B cell (primary cell): ENCODE data around the gene CRHR2. TPM values are rescaled to one million over a fixed set of nuclear protein-coding genes. Genes with fewer than 3 reads are reported as not detected.

Experiments used
- ATAC-seq: fragments of 200-7000 bp; cut with Tn5 transposase; one replicate; pipeline ENCODE4 v1.10.0; 2021; ENCODE audit warnings: low read depth, mild to moderate bottlenecking, moderate number of reproducible peaks, moderate library complexity
- CTCF ChIA-PET: fragments of 350-600 bp; sonication (Branson Sonifier 250); formaldehyde crosslinking; loops from one replicate; lab custom pipeline; 2021; ENCODE audit warnings: antibody characterized with exemption, inconsistent platforms; lab: Charles Lee
- POLR2A ChIA-PET: fragments of 350-600 bp; sonication (Branson Sonifier 250); formaldehyde crosslinking; loops from one replicate; lab custom pipeline; 2021; ENCODE audit warnings: antibody characterized with exemption; lab: Charles Lee
- DNase-seq: peaks from one replicate; pipeline ENCODE4 v3.0.0; 2013
- H2AFZ ChIP-seq: 2 replicates; pipeline ENCODE4 v1.6.1; 2012; ENCODE audit warnings: mild to moderate bottlenecking, low read depth, low read length; ENCODE audit not compliant: insufficient read depth, poor library complexity, severe bottlenecking
- H3K27ac ChIP-seq, 2 donors: 1 replicate in 1 of 2; 2 replicates in 1 of 2; pipeline ENCODE4 v1.5.1; 2012 to 2013; ENCODE audit warnings: low read length in 2 of 2, mild to moderate bottlenecking in 2 of 2, moderate library complexity in 1 of 2
- H3K27me3 ChIP-seq, 4 experiments: fragments of 200-600 bp in 1 of 4; sonication (generic) in 1 of 4; replicated peaks in 1 of 4; 1 replicate in 2 of 4; 2 replicates in 2 of 4; pipeline versions ENCODE4 v1.6.1 to v1.7.0; 2013 to 2016; ENCODE audit warnings: low read length in 3 of 4, mild to moderate bottlenecking in 2 of 4, mixed read lengths in 1 of 4, moderate library complexity in 1 of 4; ENCODE audit not compliant: insufficient read depth in 4 of 4, control insufficient read depth in 3 of 4; ENCODE audit errors: control extremely low read depth in 1 of 4
- H3K36me3 ChIP-seq, 2 experiments: replicated peaks in 1 of 2; 1 replicate in 1 of 2; 2 replicates in 1 of 2; pipeline versions ENCODE4 v1.6.1 to v1.7.1; 2013; ENCODE audit warnings: low read length in 1 of 2; ENCODE audit not compliant: insufficient read depth in 2 of 2, control insufficient read depth in 1 of 2; ENCODE audit errors: control extremely low read depth in 1 of 2, extremely low read depth in 1 of 2
- H3K4me1 ChIP-seq, 2 donors: fragments of 200-600 bp in 1 of 2; sonication (generic) in 1 of 2; 1 replicate in 1 of 2; 2 replicates in 1 of 2; pipeline versions ENCODE4 v1.5.1 to v1.6.1; 2013 to 2017; ENCODE audit warnings: low read length in 2 of 2; ENCODE audit not compliant: control insufficient read depth in 2 of 2, insufficient read depth in 2 of 2
- H3K4me2 ChIP-seq: replicated peaks from 2 replicates; pipeline ENCODE3; 2012; ENCODE audit warnings: mild to moderate bottlenecking, low read depth, low read length; ENCODE audit not compliant: poor library complexity, severe bottlenecking
- H3K4me3 ChIP-seq, 5 experiments: fragments of 200-600 bp in 1 of 5; sonication (generic) in 1 of 5; 1 replicate in 3 of 5; 2 replicates in 2 of 5; pipeline versions ENCODE4 v1.5.1 to v1.7.0; 2011 to 2016; ENCODE audit warnings: low read length in 4 of 5, mild to moderate bottlenecking in 4 of 5, low read depth in 2 of 5, control low read depth in 1 of 5, moderate library complexity in 1 of 5; ENCODE audit not compliant: insufficient read depth in 1 of 5; ENCODE audit errors: control extremely low read depth in 1 of 5, extremely low read depth in 1 of 5
- H3K79me2 ChIP-seq: fragments of 200-600 bp; sonication (generic); one replicate; pipeline ENCODE4 v1.6.0; 2016; ENCODE audit warnings: low read length; ENCODE audit not compliant: control insufficient read depth, insufficient read depth
- H3K9ac ChIP-seq: fragments of 200-600 bp; sonication (generic); 2 replicates; pipeline ENCODE4 v1.6.1; 2017; ENCODE audit warnings: mild to moderate bottlenecking, low read length, moderate library complexity
- H3K9me3 ChIP-seq, 3 donors: one replicate each; pipeline versions ENCODE4 v1.6.1 to v1.7.1; 2013; ENCODE audit warnings: low read length in 2 of 3; ENCODE audit not compliant: control insufficient read depth in 2 of 3, insufficient read depth in 1 of 3; ENCODE audit errors: control extremely low read depth in 1 of 3
- H4K20me1 ChIP-seq: 2 replicates; pipeline ENCODE4 v1.6.0; 2012; ENCODE audit warnings: mild to moderate bottlenecking, low read length; ENCODE audit not compliant: insufficient read depth, control insufficient read depth, poor library complexity, severe bottlenecking
- H3K27ac Mint-ChIP-seq: one replicate; pipeline ENCODE4 v1.8.0; 2021; ENCODE audit warnings: mixed read lengths
- H3K27me3 Mint-ChIP-seq: one replicate; pipeline ENCODE4 v1.8.0; 2021; ENCODE audit warnings: mixed read lengths
- H3K4me1 Mint-ChIP-seq: one replicate; pipeline ENCODE4 v1.8.0; 2021; ENCODE audit warnings: mixed read lengths
- H3K4me3 Mint-ChIP-seq: one replicate; pipeline ENCODE4 v1.8.0; 2021; ENCODE audit warnings: mixed read lengths
- H3K9me3 Mint-ChIP-seq: one replicate; pipeline ENCODE4 v1.8.0; 2022; ENCODE audit warnings: mixed read lengths; ENCODE audit not compliant: insufficient read depth
- CTCF ChIP-seq: fragments of 200-600 bp; IDR thresholded peaks from one replicate; pipeline ENCODE4 v1.8.0; 2022; ENCODE audit warnings: antibody characterized with exemption, mild to moderate bottlenecking
- EZH2 ChIP-seq: IDR thresholded peaks from 2 replicates; pipeline ENCODE4 v1.6.1; 2012; ENCODE audit warnings: borderline replicate concordance, low read depth, mild to moderate bottlenecking, moderate library complexity, low read length; ENCODE audit not compliant: insufficient read depth, poor library complexity, severe bottlenecking
- WGBS: methylation state at CpG from one replicate; pipeline ENCODE4 v1.1.5; 2013; ENCODE audit warnings: missing lambda C conversion rate; ENCODE audit not compliant: insufficient coverage; 5-methylcytosine and 5-hydroxymethylcytosine counted together
- intact Hi-C: fragments of 100-400 bp; cut with micrococcal nuclease; formaldehyde crosslinking; loops from one replicate; pipeline ENCODE4 v1.10.0; 2022
- polyA plus RNA-seq: library from polyadenylated mRNA; depleted of rRNA; stranded (reverse); fragments of >200 nt; gene quantifications from 2 replicates; pipeline ENCODE4 v1.2.3, GENCODE V29; 2012
- total RNA-seq, 2 donors: library from RNA; stranded (reverse); fragments of 120-200 nt in 1 of 2; gene quantifications; 1 replicate in 1 of 2; 2 replicates in 1 of 2; pipeline versions ENCODE4 v1.2.3 to v1.2.4, GENCODE V29; 2013 to 2022

Gene CRHR2
- total and polyA plus RNA-seq, 2 donors (not counting 1 experiment from before 2014, with no cell fraction given): not detected

DNA sequence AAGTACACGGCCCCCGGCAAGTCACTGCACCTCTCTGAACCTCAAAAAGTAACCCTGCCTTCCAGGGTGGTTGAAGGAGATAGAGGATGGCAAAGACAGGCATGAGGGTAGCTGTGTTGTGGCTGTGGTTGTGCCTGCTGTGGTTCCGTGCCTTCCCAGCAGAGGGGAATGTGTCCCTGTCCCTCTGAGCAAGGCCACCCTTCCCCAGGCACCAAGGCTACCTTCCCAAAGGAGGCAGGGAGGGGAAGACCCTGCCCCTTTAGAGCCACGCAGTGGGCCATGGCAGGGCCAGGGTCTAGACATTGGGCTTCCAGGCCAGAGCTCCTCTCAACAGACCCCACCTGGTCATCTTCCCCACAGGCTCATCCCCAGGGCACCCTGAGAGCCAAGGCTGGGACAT, 18.8 kb downstream of the CRHR2 start:
- Histone ChIP-seq H3K4me3 (no peak overlapping the region), H3K9ac (no peak overlapping the region), H2AFZ (no peak overlapping the region), H3K9me3 (no peaks in the 10 kb centered on the region), H4K20me1 (no peaks in the 10 kb centered on the region), H3K4me1 (no peaks in the 10 kb centered on the region), H3K4me2 (no peak overlapping the region), H3K36me3 (no peaks in the 10 kb centered on the region), H3K27ac (no peak overlapping the region), H3K27me3 (no peaks in the 10 kb centered on the region), H3K79me2 (no peaks in the 10 kb centered on the region)
- CTCF ChIA-PET: no interaction called here
- Mint-ChIP-seq H3K27me3 (peaks cover 3% of the 10 kb centered on the region), H3K4me1 (no peaks in the 10 kb centered on the region), H3K4me3 (no peak overlapping the region), H3K27ac (no peak overlapping the region), H3K9me3 (no peaks in the 10 kb centered on the region)
- WGBS: 84% methylated on average over 3 of the region's 4 CpGs
- TF ChIP-seq CTCF: no peak
- no peak for TF ChIP-seq EZH2
- no peak for ATAC-seq
- POLR2A ChIA-PET: no interaction called here
- intact Hi-C loops: no loop called here
- no peak for DNase-seq

DNA sequence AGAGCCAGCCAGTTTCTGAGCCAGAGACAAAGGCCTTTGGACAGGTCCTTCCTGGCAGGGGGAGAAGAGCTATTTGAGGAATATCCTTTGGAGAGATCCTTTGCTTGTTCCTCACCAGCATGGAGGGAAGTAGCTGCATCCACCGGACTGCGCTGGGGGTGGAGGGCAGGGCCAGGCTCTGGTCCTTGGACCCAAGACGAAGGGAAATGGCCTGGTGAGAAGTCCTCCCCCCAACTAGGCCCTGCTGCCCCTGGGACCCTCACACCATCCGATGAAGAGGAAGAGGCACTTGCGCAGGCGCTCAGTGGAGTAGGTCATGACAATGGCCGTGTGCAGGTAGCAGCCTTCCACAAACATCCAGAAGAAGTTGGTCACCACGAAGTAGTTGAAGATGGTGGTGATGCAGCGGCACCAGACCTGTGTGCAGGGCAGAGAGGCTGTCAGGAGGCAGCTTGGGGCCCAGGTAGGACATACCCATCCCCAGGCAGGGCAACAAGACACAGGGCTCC, 19.8 kb downstream of the CRHR2 start:
- no peak overlapping the region for H2AFZ ChIP-seq
- ATAC-seq (no peak), DNase-seq (no peak)
- CTCF ChIA-PET: no interaction called here
- 84% methylated on average over 3 of the region's 9 CpGs for WGBS
- intact Hi-C loops: no loop called here
- no peak overlapping the region for H3K27ac ChIP-seq
- no peaks in the 10 kb centered on the region for H3K9me3 ChIP-seq
- H3K4me2 ChIP-seq: no peak overlapping the region
- Mint-ChIP-seq H3K27me3 (peaks cover 3% of the 10 kb centered on the region), H3K9me3 (no peaks in the 10 kb centered on the region), H3K4me3 (no peak overlapping the region), H3K4me1 (no peaks in the 10 kb centered on the region), H3K27ac (no peak overlapping the region)
- H3K36me3 ChIP-seq: no peaks in the 10 kb centered on the region
- TF ChIP-seq EZH2: no peak
- no peak for TF ChIP-seq CTCF
- H3K4me3 ChIP-seq: no peak overlapping the region
- H3K9ac ChIP-seq: no peak overlapping the region
- no peaks in the 10 kb centered on the region for H3K4me1 ChIP-seq
- no peaks in the 10 kb centered on the region for H4K20me1 ChIP-seq
- POLR2A ChIA-PET: no interaction called here
- no peaks in the 10 kb centered on the region for H3K27me3 ChIP-seq
- H3K79me2 ChIP-seq: no peaks in the 10 kb centered on the region
